Loucy (cell line): ENCODE measurements around the gene LYZL2.

Experiments used
- H2AFZ ChIP-seq: fragments of 200-600 bp; sonication (generic); 2 replicates; pipeline ENCODE4 v1.6.0; 2016; ENCODE audit warnings: antibody characterized with exemption, mild to moderate bottlenecking, low read length, moderate library complexity
- H3F3A ChIP-seq: fragments of 200-600 bp; 2 replicates; pipeline ENCODE4 v1.6.0; 2016; ENCODE audit warnings: antibody characterized with exemption, low read depth, mild to moderate bottlenecking
- H3K27me3 ChIP-seq: fragments of 200-600 bp; sonication (generic); 2 replicates; pipeline ENCODE4 v1.6.1; 2014; ENCODE audit warnings: low read length, mild to moderate bottlenecking; ENCODE audit not compliant: insufficient read depth, poor library complexity, severe bottlenecking
- H3K36me3 ChIP-seq: fragments of 200-600 bp; sonication (generic); 2 replicates; pipeline ENCODE4 v1.6.1; 2016; ENCODE audit warnings: low read length; ENCODE audit not compliant: insufficient read depth
- H3K4me1 ChIP-seq: fragments of 200-600 bp; sonication (generic); 2 replicates; pipeline ENCODE4 v1.5.1; 2014; ENCODE audit warnings: low read length, mild to moderate bottlenecking; ENCODE audit not compliant: insufficient read depth, poor library complexity, severe bottlenecking
- H3K4me2 ChIP-seq: fragments of 200-600 bp; sonication (generic); 2 replicates; pipeline ENCODE4 v1.6.0; 2014; ENCODE audit warnings: antibody characterized with exemption, low read length, low read depth, mild to moderate bottlenecking; ENCODE audit not compliant: poor library complexity, severe bottlenecking
- H3K4me3 ChIP-seq: fragments of 200-600 bp; sonication (generic); 2 replicates; pipeline ENCODE4 v1.5.1; 2014; ENCODE audit warnings: low read length, mild to moderate bottlenecking, mixed read lengths; ENCODE audit not compliant: poor library complexity, severe bottlenecking
- H3K79me2 ChIP-seq: fragments of 200-600 bp; sonication (generic); 2 replicates; pipeline ENCODE4 v1.6.1; 2014; ENCODE audit warnings: low read length; ENCODE audit not compliant: insufficient read depth
- H3K9ac ChIP-seq: fragments of 200-600 bp; sonication (generic); 2 replicates; pipeline ENCODE4 v1.6.0; 2014; ENCODE audit warnings: mild to moderate bottlenecking, low read depth, low read length, moderate library complexity; ENCODE audit not compliant: poor library complexity, severe bottlenecking
- H3K9me2 ChIP-seq: fragments of 200-600 bp; sonication (generic); replicated peaks from 2 replicates; pipeline ENCODE4 v1.6.1; 2016; ENCODE audit warnings: low read depth, low read length, mixed read lengths
- H3K9me3 ChIP-seq: fragments of 200-600 bp; sonication (generic); 2 replicates; pipeline ENCODE4 v1.6.1; 2014; ENCODE audit warnings: mild to moderate bottlenecking, antibody characterized with exemption, low read length, low read depth; ENCODE audit not compliant: insufficient read depth
- H4K20me1 ChIP-seq: fragments of 200-600 bp; sonication (generic); 2 replicates; pipeline ENCODE4 v1.6.0; 2014; ENCODE audit warnings: antibody characterized with exemption, low read length, mild to moderate bottlenecking; ENCODE audit not compliant: insufficient read depth, poor library complexity, severe bottlenecking
- CTCF ChIP-seq: fragments of 200-600 bp; sonication (generic); conservative IDR thresholded peaks from 2 replicates; pipeline ENCODE4 v1.5.1; 2014; ENCODE audit warnings: mild to moderate bottlenecking, antibody characterized with exemption, low read length
- EZH2phosphoT487 ChIP-seq: fragments of 200-600 bp; IDR thresholded peaks from 2 replicates; pipeline ENCODE4 v1.6.1; 2018; ENCODE audit warnings: antibody characterized with exemption, mild to moderate bottlenecking, moderate library complexity, borderline replicate concordance

The LYZL2 gene

GRCh38 chr10:30565449-30565848 is 64.1 kb downstream of the LYZL2 start:
- no peaks in the 10 kb centered on the region for H3K36me3 ChIP-seq
- no peaks in the 10 kb centered on the region for H3K9me3 ChIP-seq
- no peak overlapping the region for H3K9ac ChIP-seq
- H3K27me3 ChIP-seq, result no peaks in the 10 kb centered on the region
- H3F3A ChIP-seq, result no peaks in the 10 kb centered on the region
- H3K79me2 ChIP-seq, result no peaks in the 10 kb centered on the region
- no peak overlapping the region for H3K4me2 ChIP-seq
- no peak overlapping the region for H3K4me3 ChIP-seq
- no peaks in the 10 kb centered on the region for H3K4me1 ChIP-seq
- no peaks in the 10 kb centered on the region for H3K9me2 ChIP-seq
- no peak overlapping the region for H2AFZ ChIP-seq
- no peaks in the 10 kb centered on the region for H4K20me1 ChIP-seq
- TF ChIP-seq CTCF, result no peak
- TF ChIP-seq EZH2phosphoT487, result no peak

- no peaks in the 10 kb centered on the region for H4K20me1 ChIP-seq
- no peak overlapping the region for H3K4me2 ChIP-seq
- 0 out of 2 replicates have a peak, but pooled peaks cover 2% of the 10 kb centered on the region for H3F3A ChIP-seq
- TF ChIP-seq CTCF (no peak), EZH2phosphoT487 (no peak)
- H3K9me3 ChIP-seq, result no peaks in the 10 kb centered on the region
- no peaks in the 10 kb centered on the region for H3K36me3 ChIP-seq
- no peaks in the 10 kb centered on the region for H3K9me2 ChIP-seq
- H3K79me2 ChIP-seq, result no peaks in the 10 kb centered on the region
- no peaks in the 10 kb centered on the region for H3K4me1 ChIP-seq
- no peak overlapping the region for H3K9ac ChIP-seq
- no peak overlapping the region for H2AFZ ChIP-seq
- no peak overlapping the region for H3K4me3 ChIP-seq
- no peaks in the 10 kb centered on the region for H3K27me3 ChIP-seq
Measured at GRCh38 chr10:30562787-30563186, 66.8 kb downstream of the LYZL2 start.
